ENCODE results near the gene PROCR.

PROCR gene

DNA sequence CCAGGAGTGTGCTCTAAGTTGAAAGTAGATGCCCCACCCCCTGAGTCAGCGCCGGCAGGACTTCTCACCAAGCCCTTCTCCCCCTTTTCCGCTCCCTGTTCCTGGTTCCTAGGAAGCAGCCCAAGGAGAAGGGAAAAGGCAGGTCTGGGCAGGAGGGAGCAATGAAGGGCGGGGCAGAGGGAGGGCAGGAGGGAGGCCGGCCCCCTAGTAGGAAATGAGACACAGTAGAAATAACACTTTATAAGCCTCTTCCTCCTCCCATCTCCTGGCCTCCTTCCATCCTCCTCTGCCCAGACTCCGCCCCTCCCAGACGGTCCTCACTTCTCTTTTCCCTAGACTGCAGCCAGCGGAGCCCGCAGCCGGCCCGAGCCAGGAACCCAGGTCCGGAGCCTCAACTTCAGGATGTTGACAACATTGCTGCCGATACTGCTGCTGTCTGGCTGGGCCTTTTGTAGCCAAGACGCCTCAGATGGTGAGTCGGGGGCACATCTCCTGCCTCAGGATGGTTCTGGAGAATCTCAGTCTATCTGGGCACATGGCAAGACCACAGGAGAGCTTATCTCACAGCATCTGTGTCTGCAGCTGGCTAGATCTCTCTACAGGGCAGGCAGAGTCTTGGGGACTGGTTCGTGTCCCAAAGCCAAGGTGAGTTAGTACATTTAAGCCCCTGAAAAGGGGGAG is at the start of gene PROCR:
PROCR (plus strand) TSS at position 320 of the 681 bp plus-strand sequence; CDS start at position 403, 83 bp downstream.
- no peak within 1 kb of the TSS for H3K27ac ChIP-seq (ENCODE audit: low read length)

DNA sequence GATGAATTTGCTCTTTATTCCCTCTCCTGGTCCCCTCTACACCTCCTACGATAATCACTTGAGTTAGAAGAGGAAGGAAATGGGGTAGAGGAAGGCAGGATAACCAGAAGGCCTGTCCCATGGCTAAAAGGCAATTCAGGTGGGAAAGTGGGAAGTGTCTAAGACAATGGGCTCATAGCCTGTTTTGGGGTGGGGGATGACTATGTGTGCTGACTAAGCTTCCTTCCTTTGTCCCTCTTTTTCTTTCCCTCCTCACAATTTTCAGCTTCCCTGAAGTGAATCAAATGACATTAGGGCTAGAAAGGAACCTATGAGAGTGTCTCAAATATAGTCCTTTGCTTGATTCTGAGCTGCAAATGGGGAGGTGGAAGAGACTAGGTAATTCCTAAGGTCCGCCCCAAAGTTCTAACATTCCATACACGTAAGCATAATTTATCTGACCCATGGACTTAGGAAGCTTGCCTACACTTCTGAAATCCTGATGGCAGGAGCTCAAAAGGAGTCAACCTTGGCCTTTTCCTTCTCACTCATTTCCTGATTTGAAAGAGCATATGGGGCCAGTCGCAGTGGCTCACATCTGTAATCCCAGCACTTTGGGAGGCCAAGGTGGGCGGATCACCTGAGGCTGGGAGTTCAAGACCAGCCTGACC is 49.0 kb upstream of the PROCR start:
- Histone ChIP-seq H2AFZ (ENCODE audit: low read length) (no peak overlapping the region), H3K27ac (ENCODE audit: low read length) (no peak overlapping the region), H3K9me3 (replicated peaks; ENCODE audit: insufficient read depth, low read length) (no peaks in the 10 kb centered on the region), H3K9ac (ENCODE audit: low read length) (no peak overlapping the region), H3F3A (ENCODE audit: insufficient read depth, low read length) (no peaks in the 10 kb centered on the region), H3K4me1 (ENCODE audit: low read length) (no peaks in the 10 kb centered on the region), H3K36me3 (replicated peaks; ENCODE audit: insufficient read depth, low read length) (no peaks in the 10 kb centered on the region), H3K9me2 (replicated peaks; ENCODE audit: insufficient read depth, low read length) (no peaks in the 10 kb centered on the region), H3K4me3 (ENCODE audit: low read length) (no peak overlapping the region), H3K4me2 (ENCODE audit: low read depth, low read length) (no peak overlapping the region), H3K27me3 (replicated peaks; ENCODE audit: insufficient read depth, low read length) (no peaks in the 10 kb centered on the region), H4K20me1 (ENCODE audit: insufficient read depth, low read length) (no peaks in the 10 kb centered on the region), H3K79me2 (ENCODE audit: low read length) (no peaks in the 10 kb centered on the region)
- DNase-seq, result no peak
- TF ChIP-seq EZH2phosphoT487 (IDR thresholded peaks at IDR 0.05; ENCODE audit: low read length) (no peak), EZH2 (optimal IDR thresholded peaks at IDR 0.05; ENCODE audit: low read depth, low read length) (no peak), CTCF (IDR thresholded peaks at IDR 0.05; ENCODE audit: low read length) (no peak)

More for the DNA sequence above, at the start of gene PROCR:
- no peaks in the 10 kb centered on the region for H3K9me2 ChIP-seq (replicated peaks; ENCODE audit: insufficient read depth, low read length)
- no peaks in the 10 kb centered on the region for H3K27me3 ChIP-seq (replicated peaks; ENCODE audit: insufficient read depth, low read length)
- H3K9ac ChIP-seq (ENCODE audit: low read length), result no peak within 1 kb of the TSS
- TF ChIP-seq EZH2phosphoT487 (IDR thresholded peaks at IDR 0.05; ENCODE audit: low read length) (no peak), CTCF (IDR thresholded peaks at IDR 0.05; ENCODE audit: low read length) (no peak), EZH2 (optimal IDR thresholded peaks at IDR 0.05; ENCODE audit: low read depth, low read length) (no peak)
- H2AFZ ChIP-seq (ENCODE audit: low read length), result no peak within 1 kb of the TSS
- H3K79me2 ChIP-seq (ENCODE audit: low read length), result no peaks in the 10 kb centered on the region
- H3K4me2 ChIP-seq (ENCODE audit: low read depth, low read length), result no peak within 1 kb of the TSS
- H3K36me3 ChIP-seq (replicated peaks; ENCODE audit: insufficient read depth, low read length), result no peaks in the 10 kb centered on the region
- H3K4me1 ChIP-seq (ENCODE audit: low read length), result no peaks in the 10 kb centered on the region
- no peak for DNase-seq
- H3K9me3 ChIP-seq (replicated peaks; ENCODE audit: insufficient read depth, low read length), result no peaks in the 10 kb centered on the region
- H4K20me1 ChIP-seq (ENCODE audit: insufficient read depth, low read length), result no peaks in the 10 kb centered on the region
- no peak within 1 kb of the TSS for H3K4me3 ChIP-seq (ENCODE audit: low read length)
- no peaks in the 10 kb centered on the region for H3F3A ChIP-seq (ENCODE audit: insufficient read depth, low read length)

DNA sequence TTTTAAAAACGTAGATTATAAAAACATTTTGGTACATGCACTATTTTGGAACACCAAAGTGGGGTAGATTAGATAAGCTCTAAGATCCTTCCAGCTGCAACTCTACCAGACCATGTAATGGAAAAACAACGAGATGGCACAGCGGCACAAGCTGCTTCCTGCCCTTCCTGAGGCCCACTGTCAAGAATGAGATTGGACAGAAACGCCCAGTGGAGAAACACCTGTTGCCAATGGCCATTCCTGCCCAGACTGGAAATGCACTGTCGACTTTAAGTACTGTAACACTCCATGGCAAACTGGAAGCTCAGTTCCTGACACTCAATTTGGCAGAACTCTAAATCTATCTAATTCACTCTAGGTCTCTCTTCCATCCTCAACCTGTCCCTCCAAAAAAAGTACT is 46.1 kb upstream of the PROCR start:
- H3K9me3 ChIP-seq (replicated peaks; ENCODE audit: insufficient read depth, low read length), result no peaks in the 10 kb centered on the region
- H3K4me1 ChIP-seq (ENCODE audit: low read length), result no peaks in the 10 kb centered on the region
- no peaks in the 10 kb centered on the region for H3K27me3 ChIP-seq (replicated peaks; ENCODE audit: insufficient read depth, low read length)
- no peak overlapping the region for H2AFZ ChIP-seq (ENCODE audit: low read length)
- H3K79me2 ChIP-seq (ENCODE audit: low read length), result no peaks in the 10 kb centered on the region
- no peaks in the 10 kb centered on the region for H3F3A ChIP-seq (ENCODE audit: insufficient read depth, low read length)
- no peak for DNase-seq
- no peaks in the 10 kb centered on the region for H4K20me1 ChIP-seq (ENCODE audit: insufficient read depth, low read length)
- H3K4me3 ChIP-seq (ENCODE audit: low read length), result no peak overlapping the region
- H3K9ac ChIP-seq (ENCODE audit: low read length), result no peak overlapping the region
- no peak for TF ChIP-seq EZH2 (optimal IDR thresholded peaks at IDR 0.05; ENCODE audit: low read depth, low read length)
- no peak for TF ChIP-seq CTCF (IDR thresholded peaks at IDR 0.05; ENCODE audit: low read length)
- no peak for TF ChIP-seq EZH2phosphoT487 (IDR thresholded peaks at IDR 0.05; ENCODE audit: low read length)
- no peaks in the 10 kb centered on the region for H3K36me3 ChIP-seq (replicated peaks; ENCODE audit: insufficient read depth, low read length)
- no peaks in the 10 kb centered on the region for H3K9me2 ChIP-seq (replicated peaks; ENCODE audit: insufficient read depth, low read length)
- no peak overlapping the region for H3K4me2 ChIP-seq (ENCODE audit: low read depth, low read length)
- H3K27ac ChIP-seq (ENCODE audit: low read length), result no peak overlapping the region

Data from MM.1S (cell line).